Measurements from ENCODE around the gene TINAGL1.

Gene TINAGL1

DNA sequence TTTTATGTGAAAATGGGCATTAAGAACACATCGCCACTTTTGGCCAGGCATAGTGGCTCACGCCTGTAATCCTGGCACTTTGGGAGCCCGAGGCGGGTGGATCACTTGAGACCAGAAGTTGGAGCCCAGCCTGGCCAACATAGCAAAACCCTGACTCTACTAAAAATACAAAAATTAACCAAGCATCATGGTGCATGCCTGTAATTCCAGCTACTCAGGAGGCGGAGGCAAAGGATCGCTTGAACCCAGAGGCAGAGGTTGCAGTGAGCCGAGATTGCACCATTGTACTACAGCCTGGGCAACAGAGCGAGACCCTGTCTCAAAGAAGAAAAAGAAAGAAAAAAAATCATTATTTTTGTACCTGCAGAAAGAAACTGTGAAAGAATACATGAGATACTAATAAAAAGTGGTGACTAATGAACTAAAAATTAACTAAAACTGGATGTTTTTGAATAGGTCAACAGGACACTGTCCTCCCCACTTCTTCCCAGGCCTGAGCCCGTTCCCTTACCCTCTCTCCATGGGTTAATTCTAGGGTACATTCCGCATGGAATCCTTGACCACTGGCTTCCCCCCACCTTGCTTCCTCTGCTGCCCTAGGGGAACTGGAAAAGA, 8.3 kb upstream of the TINAGL1 start:
- no peaks in the 10 kb centered on the region for H3K27me3 ChIP-seq (ENCODE audit: control insufficient read depth, insufficient read depth, low read length, poor library complexity, severe bottlenecking)
- H3K36me3 ChIP-seq (ENCODE audit: control insufficient read depth, insufficient read depth, low read length), result no peaks in the 10 kb centered on the region
- no peaks in the 10 kb centered on the region for H3K9me3 ChIP-seq (ENCODE audit: control insufficient read depth, low read length)
- H3K27ac ChIP-seq (ENCODE audit: insufficient read depth, low read depth, low read length, poor library complexity, severe bottlenecking), result no peak overlapping the region
- WGBS, 2 experiments, result 90 to 91% methylated on average over 9 to 10 of the region's 10 CpGs
- no peak overlapping the region for H3K4me3 ChIP-seq (ENCODE audit: insufficient read depth, low read depth, low read length)
- H3K4me1 ChIP-seq (ENCODE audit: control insufficient read depth, insufficient read depth, low read length), result no peaks in the 10 kb centered on the region

DNA sequence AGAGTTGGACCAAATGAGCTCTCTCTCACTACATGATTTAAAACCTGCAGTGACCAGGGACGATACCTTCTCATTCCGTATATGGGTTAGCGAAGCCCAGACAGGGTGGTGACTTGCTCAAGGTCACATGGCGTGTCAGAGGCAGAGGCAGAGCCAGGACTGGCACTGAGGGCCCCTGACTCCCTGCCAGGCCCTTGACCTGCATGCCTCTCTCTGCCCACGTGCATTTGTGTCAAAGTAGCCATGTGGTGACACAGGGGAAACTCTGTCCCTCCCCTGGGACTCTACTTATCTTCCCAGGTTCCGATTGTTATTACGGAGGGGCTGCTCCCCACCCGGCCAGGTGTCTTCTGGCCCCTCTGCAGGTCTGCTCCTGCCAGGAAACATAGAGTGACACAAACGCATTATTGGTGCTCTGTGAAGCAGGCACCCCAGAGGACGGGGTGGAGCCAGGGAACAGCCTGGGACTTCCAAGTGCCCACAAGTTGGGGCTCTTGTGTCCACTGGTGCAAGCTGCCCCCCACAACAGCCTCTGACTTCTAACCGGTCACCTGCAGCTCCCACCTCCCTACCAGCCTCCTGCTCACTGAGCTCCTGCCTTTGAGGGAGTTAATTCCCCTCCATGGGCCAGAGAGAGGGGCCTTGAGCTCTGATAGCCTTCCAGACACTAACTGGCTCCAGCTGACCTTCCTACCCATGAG, 7.3 kb upstream of the TINAGL1 start:
- no peak overlapping the region for H3K27ac ChIP-seq (ENCODE audit: insufficient read depth, low read depth, low read length, poor library complexity, severe bottlenecking)
- WGBS, 2 experiments, result 86 to 90% methylated on average over 11 of the region's 11 CpGs
- H3K9me3 ChIP-seq (ENCODE audit: control insufficient read depth, low read length), result no peaks in the 10 kb centered on the region
- H3K4me1 ChIP-seq (ENCODE audit: control insufficient read depth, insufficient read depth, low read length), result no peaks in the 10 kb centered on the region
- H3K36me3 ChIP-seq (ENCODE audit: control insufficient read depth, insufficient read depth, low read length), result no peaks in the 10 kb centered on the region
- no peaks in the 10 kb centered on the region for H3K27me3 ChIP-seq (ENCODE audit: control insufficient read depth, insufficient read depth, low read length, poor library complexity, severe bottlenecking)
- H3K4me3 ChIP-seq (ENCODE audit: insufficient read depth, low read depth, low read length), result no peak overlapping the region

DNA sequence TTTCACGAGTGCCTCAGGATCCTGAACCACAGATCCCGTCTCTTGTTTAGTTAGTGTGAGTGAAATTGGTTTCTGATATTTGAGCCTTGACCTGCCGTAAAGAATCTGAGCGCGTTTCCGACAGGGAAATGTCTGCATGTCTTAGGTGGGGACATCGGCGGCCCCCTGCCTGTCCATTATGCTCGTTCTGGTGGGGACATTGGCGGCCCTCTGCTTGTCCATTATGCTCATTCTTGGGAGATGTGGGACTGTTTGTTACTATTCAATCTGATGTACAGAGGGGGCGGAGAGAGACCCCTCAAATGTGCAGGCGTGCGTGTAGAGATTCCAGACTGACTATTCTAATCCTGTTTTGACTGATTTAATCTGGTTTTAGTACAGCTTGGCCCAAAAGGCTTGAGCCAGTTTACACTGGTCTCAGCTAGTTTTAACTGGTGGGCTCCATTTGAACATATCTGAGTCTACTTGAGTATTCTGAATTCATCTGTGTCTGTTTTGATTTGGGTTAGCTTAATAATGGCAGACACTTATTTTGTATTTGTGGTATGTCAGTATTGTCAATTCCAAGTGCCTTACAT, 6.6 kb upstream of the TINAGL1 start:
- WGBS, 2 experiments, result 91 to 94% methylated on average over 13 of the region's 13 CpGs
- Histone ChIP-seq H3K36me3 (ENCODE audit: control insufficient read depth, insufficient read depth, low read length) (no peaks in the 10 kb centered on the region), H3K4me1 (ENCODE audit: control insufficient read depth, insufficient read depth, low read length) (no peaks in the 10 kb centered on the region), H3K27ac (ENCODE audit: insufficient read depth, low read depth, low read length, poor library complexity, severe bottlenecking) (no peak overlapping the region), H3K4me3 (ENCODE audit: insufficient read depth, low read depth, low read length) (no peak overlapping the region), H3K27me3 (ENCODE audit: control insufficient read depth, insufficient read depth, low read length, poor library complexity, severe bottlenecking) (no peaks in the 10 kb centered on the region), H3K9me3 (ENCODE audit: control insufficient read depth, low read length) (no peaks in the 10 kb centered on the region)

DNA sequence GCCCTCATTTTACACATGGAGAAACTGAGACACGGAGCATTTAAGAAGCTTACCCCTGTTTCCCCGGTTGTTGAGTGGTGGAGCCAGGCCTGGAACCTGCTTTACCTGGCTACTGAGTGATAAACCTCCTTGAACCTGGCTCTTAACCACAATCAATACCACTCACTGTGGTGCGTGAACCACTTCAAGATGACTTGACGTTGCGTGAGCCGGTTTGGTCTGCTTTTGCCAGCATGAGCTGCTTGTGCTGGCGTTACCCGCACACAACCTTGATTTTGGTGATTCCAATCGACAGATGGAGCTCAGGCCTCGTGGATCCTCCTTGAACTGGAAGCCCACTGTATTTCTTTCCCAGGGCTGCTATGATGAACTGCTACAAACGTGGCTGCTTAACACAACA, 6.1 kb upstream of the TINAGL1 start:
- no peak overlapping the region for H3K27ac ChIP-seq (ENCODE audit: insufficient read depth, low read depth, low read length, poor library complexity, severe bottlenecking)
- H3K36me3 ChIP-seq (ENCODE audit: control insufficient read depth, insufficient read depth, low read length), result no peaks in the 10 kb centered on the region
- 94 to 95% methylated on average over 11 of the region's 11 CpGs for WGBS, 2 experiments
- no peaks in the 10 kb centered on the region for H3K27me3 ChIP-seq (ENCODE audit: control insufficient read depth, insufficient read depth, low read length, poor library complexity, severe bottlenecking)
- no peaks in the 10 kb centered on the region for H3K4me1 ChIP-seq (ENCODE audit: control insufficient read depth, insufficient read depth, low read length)
- H3K9me3 ChIP-seq (ENCODE audit: control insufficient read depth, low read length), result no peaks in the 10 kb centered on the region
- H3K4me3 ChIP-seq (ENCODE audit: insufficient read depth, low read depth, low read length), result no peak overlapping the region

DNA sequence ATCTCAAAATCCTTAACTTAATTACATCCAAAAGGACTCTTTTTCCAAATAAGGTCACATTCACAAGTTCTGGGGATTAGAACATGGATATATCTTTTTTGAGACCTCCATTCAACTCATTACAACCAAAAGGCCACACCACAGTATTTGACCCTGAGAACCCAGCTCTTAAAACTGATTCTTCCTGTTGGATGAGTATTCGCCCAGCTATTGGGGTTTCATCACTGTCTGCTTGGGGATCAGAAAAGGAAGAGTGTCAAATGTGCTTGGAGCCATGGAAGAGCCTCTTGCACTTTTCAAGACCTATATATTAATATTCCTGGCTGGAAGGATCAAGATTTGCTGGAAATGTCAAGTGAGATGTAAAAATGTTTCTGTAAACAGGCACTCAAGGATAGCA, 5.4 kb upstream of the TINAGL1 start:
- Histone ChIP-seq H3K27ac (ENCODE audit: insufficient read depth, low read depth, low read length, poor library complexity, severe bottlenecking) (no peak overlapping the region), H3K27me3 (ENCODE audit: control insufficient read depth, insufficient read depth, low read length, poor library complexity, severe bottlenecking) (peaks cover 4% of the 10 kb centered on the region)
- 96 to 100% methylated on average over 1 of the region's 1 CpG for WGBS, 2 experiments

DNA sequence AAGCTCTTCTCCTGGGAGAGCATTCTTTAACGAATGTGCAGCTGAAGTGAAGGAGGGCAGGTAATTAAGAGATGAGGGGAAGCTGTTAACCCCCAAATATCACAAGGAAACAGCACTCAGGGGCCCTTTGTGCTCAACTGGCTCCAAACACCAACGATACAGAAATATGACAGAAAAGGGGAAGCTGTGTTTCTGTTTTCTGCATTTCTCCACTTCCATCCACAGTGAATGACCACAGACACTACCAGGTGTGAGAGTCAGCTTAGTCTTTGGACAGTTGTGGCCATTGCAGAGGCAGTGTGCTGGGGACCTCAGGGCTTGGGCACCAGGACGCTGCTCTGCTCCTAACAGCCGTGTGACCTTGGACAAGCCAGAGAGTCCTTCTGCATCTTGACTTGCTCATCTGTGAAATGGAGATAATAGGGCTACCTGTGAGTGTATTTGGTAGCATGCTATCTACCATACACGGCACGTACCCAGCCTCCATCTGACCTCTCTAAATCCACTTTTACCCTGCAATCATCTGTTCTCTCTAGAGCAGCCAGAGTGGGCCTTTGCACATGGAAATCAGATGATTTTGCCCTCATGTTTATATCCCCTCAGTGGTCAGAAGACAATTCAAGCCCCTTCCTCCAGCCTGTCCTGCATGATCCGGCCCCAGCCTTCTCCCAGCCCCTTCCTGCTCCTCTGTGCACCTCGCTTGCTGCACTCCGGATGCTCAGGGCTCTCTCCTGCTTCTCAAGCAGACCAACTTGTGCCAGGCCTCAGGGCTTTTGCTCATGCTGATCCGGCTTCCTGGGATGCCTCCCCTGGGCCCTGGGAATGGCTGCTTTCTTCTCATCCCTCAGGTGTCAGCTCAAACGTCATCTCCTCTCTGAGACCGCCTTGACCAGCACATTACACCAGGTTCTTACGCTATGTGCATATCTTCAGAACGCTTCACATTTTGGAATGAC, 4.7 kb upstream of the TINAGL1 start:
- 91 to 92% methylated on average over 12 to 13 of the region's 14 CpGs for WGBS, 2 experiments
- Histone ChIP-seq H3K27me3 (ENCODE audit: control insufficient read depth, insufficient read depth, low read length, poor library complexity, severe bottlenecking) (peaks cover 10% of the 10 kb centered on the region), H3K9me3 (ENCODE audit: control insufficient read depth, low read length) (no peaks in the 10 kb centered on the region)

More for the DNA sequence above, 5.4 kb upstream of the TINAGL1 start:
- Histone ChIP-seq H3K4me3 (ENCODE audit: insufficient read depth, low read depth, low read length) (no peak overlapping the region), H3K36me3 (ENCODE audit: control insufficient read depth, insufficient read depth, low read length) (no peaks in the 10 kb centered on the region), H3K9me3 (ENCODE audit: control insufficient read depth, low read length) (no peaks in the 10 kb centered on the region), H3K4me1 (ENCODE audit: control insufficient read depth, insufficient read depth, low read length) (peaks cover under 1% of the 10 kb centered on the region)

DNA sequence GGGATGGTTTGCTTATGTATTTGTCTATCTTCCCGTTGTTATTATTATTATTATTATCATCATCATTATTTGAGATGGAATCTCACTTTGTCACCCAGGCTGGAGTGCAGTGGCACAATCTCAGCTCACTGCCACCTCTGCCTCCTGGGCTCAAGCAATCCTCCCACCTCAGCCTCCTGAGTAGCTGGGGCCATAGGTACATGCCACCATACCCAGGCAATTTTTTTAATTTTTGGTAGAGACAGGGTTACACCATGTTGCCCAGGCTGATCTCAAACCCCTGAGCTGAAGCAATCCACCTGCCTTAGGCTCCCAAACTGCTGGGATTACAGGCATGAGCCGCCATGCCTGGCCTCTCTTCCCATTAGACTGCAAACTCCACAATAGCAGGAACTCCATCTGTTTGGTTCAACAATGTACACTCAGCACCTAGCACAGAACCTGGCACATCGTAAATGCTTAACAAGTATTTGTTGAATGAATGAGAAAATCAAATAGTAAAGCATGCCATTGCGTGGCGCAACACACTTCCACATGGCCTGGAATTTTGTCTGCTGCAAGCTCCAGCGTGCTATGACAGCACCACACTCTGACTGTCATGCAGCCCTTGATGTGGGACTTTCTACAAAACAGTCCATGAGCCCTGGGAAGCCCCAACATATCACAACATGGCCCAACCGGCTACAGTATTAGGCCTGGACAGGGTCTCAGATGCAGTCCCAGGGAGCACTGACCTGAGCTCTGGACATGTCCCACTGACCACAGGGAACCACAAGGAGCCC, 3.8 kb upstream of the TINAGL1 start:
- no peaks in the 10 kb centered on the region for H3K9me3 ChIP-seq (ENCODE audit: control insufficient read depth, low read length)
- no peak overlapping the region for H3K27ac ChIP-seq (ENCODE audit: insufficient read depth, low read depth, low read length, poor library complexity, severe bottlenecking)
- H3K4me3 ChIP-seq (ENCODE audit: insufficient read depth, low read depth, low read length), result no peak overlapping the region
- 95 to 96% methylated on average over 6 of the region's 7 CpGs for WGBS, 2 experiments
- H3K27me3 ChIP-seq (ENCODE audit: control insufficient read depth, insufficient read depth, low read length, poor library complexity, severe bottlenecking), result peaks cover 19% of the 10 kb centered on the region
- H3K4me1 ChIP-seq (ENCODE audit: control insufficient read depth, insufficient read depth, low read length), result peaks cover 5% of the 10 kb centered on the region
- H3K36me3 ChIP-seq (ENCODE audit: control insufficient read depth, insufficient read depth, low read length), result no peaks in the 10 kb centered on the region

More for the DNA sequence above, 4.7 kb upstream of the TINAGL1 start:
- Histone ChIP-seq H3K4me3 (ENCODE audit: insufficient read depth, low read depth, low read length) (no peak overlapping the region), H3K4me1 (ENCODE audit: control insufficient read depth, insufficient read depth, low read length) (peaks cover 5% of the 10 kb centered on the region), H3K36me3 (ENCODE audit: control insufficient read depth, insufficient read depth, low read length) (no peaks in the 10 kb centered on the region), H3K27ac (ENCODE audit: insufficient read depth, low read depth, low read length, poor library complexity, severe bottlenecking) (no peak overlapping the region)

DNA sequence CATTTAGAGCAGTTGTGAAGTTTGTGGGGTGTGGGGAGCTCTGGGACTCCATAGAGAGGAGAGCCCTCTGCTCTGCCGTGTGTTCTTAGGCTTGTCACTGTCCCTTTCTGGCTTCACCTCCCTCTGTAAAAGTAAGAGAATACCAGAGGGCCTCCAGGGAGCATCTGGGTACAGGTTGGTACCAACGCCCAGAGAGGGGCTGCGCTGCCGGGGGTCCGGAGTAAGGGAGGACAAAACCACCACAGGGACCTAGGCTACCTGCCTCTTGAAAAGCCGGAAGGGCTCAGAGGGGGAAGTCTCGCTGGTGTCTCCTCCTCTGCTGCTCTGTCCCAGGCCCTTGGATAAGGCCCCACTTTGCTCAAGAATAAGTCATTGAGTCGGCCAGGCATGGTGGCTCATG, 3.1 kb upstream of the TINAGL1 start:
- peaks cover 5% of the 10 kb centered on the region for H3K4me1 ChIP-seq (ENCODE audit: control insufficient read depth, insufficient read depth, low read length)
- no peaks in the 10 kb centered on the region for H3K36me3 ChIP-seq (ENCODE audit: control insufficient read depth, insufficient read depth, low read length)
- peaks cover 21% of the 10 kb centered on the region for H3K27me3 ChIP-seq (ENCODE audit: control insufficient read depth, insufficient read depth, low read length, poor library complexity, severe bottlenecking)
- no peaks in the 10 kb centered on the region for H3K9me3 ChIP-seq (ENCODE audit: control insufficient read depth, low read length)
- H3K27ac ChIP-seq (ENCODE audit: insufficient read depth, low read depth, low read length, poor library complexity, severe bottlenecking), result no peak overlapping the region
- WGBS, 2 experiments, result 93% methylated on average over 8 of the region's 8 CpGs
- no peak overlapping the region for H3K4me3 ChIP-seq (ENCODE audit: insufficient read depth, low read depth, low read length)

DNA sequence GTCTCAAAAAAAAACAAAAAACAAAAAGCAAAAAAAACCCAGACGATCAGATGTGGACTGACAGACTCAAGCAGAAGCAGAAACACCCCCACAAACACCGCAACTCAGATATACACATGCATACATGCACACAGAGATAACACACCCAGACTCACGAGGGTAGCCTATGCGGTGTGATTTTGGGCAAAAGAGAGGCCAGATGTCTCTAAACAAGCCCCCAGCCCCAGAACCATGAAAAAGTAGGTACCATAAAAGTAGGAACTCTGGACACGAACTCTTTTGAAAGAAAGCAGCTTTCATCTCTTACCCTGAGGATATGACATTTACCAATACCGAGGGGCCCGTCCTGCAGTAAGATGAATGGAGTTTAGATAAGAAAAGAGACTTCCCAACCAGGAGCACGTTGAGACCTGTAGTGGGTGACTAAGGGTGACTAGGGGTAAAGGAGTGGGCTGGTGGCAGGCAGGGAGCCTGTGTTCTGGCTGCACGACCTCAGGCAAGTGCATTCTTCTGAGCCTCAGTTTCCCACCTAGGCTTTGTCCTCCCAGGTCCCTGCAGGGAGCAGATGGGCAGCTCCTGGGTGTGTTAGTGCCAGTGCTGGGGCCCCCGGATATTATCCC, 1.5 kb upstream of the TINAGL1 start:
- Histone ChIP-seq H3K27ac (ENCODE audit: insufficient read depth, low read depth, low read length, poor library complexity, severe bottlenecking) (no peak overlapping the region), H3K9me3 (ENCODE audit: control insufficient read depth, low read length) (no peaks in the 10 kb centered on the region), H3K4me1 (ENCODE audit: control insufficient read depth, insufficient read depth, low read length) (peaks cover 5% of the 10 kb centered on the region), H3K27me3 (ENCODE audit: control insufficient read depth, insufficient read depth, low read length, poor library complexity, severe bottlenecking) (peaks cover 21% of the 10 kb centered on the region), H3K36me3 (ENCODE audit: control insufficient read depth, insufficient read depth, low read length) (no peaks in the 10 kb centered on the region), H3K4me3 (ENCODE audit: insufficient read depth, low read depth, low read length) (no peak overlapping the region)
- WGBS, 2 experiments, result 85 to 86% methylated on average over 10 of the region's 10 CpGs

All from ectodermal cell (in vitro differentiated cells).